H1 (cell line): ENCODE results near the gene GIPC2. TPM values are rescaled to one million over a fixed set of nuclear protein-coding genes. Genes with fewer than 3 reads are reported as not detected.

Experiments
- CTCF ChIA-PET: fragments of 300-600 bp; sonication (Branson Sonifier 250); formaldehyde crosslinking; loops from one replicate; lab custom pipeline; 2021; ENCODE audit not compliant: partially characterized antibody; lab: Charles Lee
- POLR2A ChIA-PET: fragments of 300-600 bp; sonication (Branson Sonifier 250); formaldehyde crosslinking; loops from one replicate; lab custom pipeline; 2021; ENCODE audit warnings: inconsistent platforms; ENCODE audit not compliant: partially characterized antibody; lab: Charles Lee
- DNase-seq, 2 experiments: peaks; one replicate each; pipeline versions ENCODE4 v3.0.0 to v3.0.0-alpha.2; 2010 to 2022; ENCODE audit warnings: low spot score in 2 of 2, low read depth in 1 of 2, mixed read lengths in 1 of 2
- FAIRE-seq: peaks from 2 replicates; lab custom pipeline; 2011; peaks lifted over from hg19 to GRCh38; lab: Jason Lieb, UNC
- H2AFZ ChIP-seq: 2 replicates; pipeline ENCODE4 v1.8.1; 2012; ENCODE audit warnings: low read length, inconsistent platforms
- H2AK5ac ChIP-seq: 2 replicates; pipeline ENCODE4 v1.6.1; 2013; ENCODE audit warnings: low read depth, low read length
- H2BK120ac ChIP-seq: replicated peaks from 2 replicates; pipeline ENCODE3; 2013; ENCODE audit warnings: low read depth, low read length, inconsistent platforms
- H2BK12ac ChIP-seq: 2 replicates; pipeline ENCODE4 v1.6.1; 2013; ENCODE audit warnings: low read depth, low read length
- H2BK15ac ChIP-seq: 2 replicates; pipeline ENCODE4 v1.6.1; 2013; ENCODE audit warnings: low read length
- H2BK20ac ChIP-seq: 2 replicates; pipeline ENCODE4 v1.6.1; 2013; ENCODE audit warnings: low read length
- H2BK5ac ChIP-seq: 2 replicates; pipeline ENCODE4 v1.6.1; 2013; ENCODE audit warnings: low read depth, low read length
- H3K14ac ChIP-seq: 2 replicates; pipeline ENCODE4 v1.6.1; 2013; ENCODE audit warnings: inconsistent platforms; ENCODE audit not compliant: insufficient read length
- H3K18ac ChIP-seq: 2 replicates; pipeline ENCODE4 v1.6.1; 2013; ENCODE audit warnings: low read length; ENCODE audit errors: extremely low read depth
- H3K23ac ChIP-seq: 2 replicates; pipeline ENCODE4 v1.6.1; 2013; ENCODE audit warnings: inconsistent platforms; ENCODE audit not compliant: insufficient read length
- H3K23me2 ChIP-seq: 2 replicates; pipeline ENCODE4 v1.6.1; 2013; ENCODE audit warnings: low read depth, low read length
- H3K27ac ChIP-seq: 2 replicates; pipeline ENCODE4 v1.6.1; 2011; ENCODE audit warnings: low read depth, low read length, inconsistent platforms
- H3K27me3 ChIP-seq, 4 experiments: replicated peaks in 1 of 4; 1 replicate in 1 of 4; 2 replicates in 3 of 4; pipeline versions ENCODE4 v1.6.1 to v1.8.1; 2011 to 2013; ENCODE audit warnings: low read length in 3 of 4, mild to moderate bottlenecking in 3 of 4, inconsistent platforms in 2 of 4, mixed read lengths in 2 of 4, moderate library complexity in 1 of 4; ENCODE audit not compliant: control insufficient read depth in 3 of 4, insufficient read depth in 3 of 4; ENCODE audit errors: extremely low read depth in 1 of 4
- H3K36me3 ChIP-seq, 4 experiments: 2 replicates each; pipeline versions ENCODE4 v1.6.1 to v1.8.1; 2011 to 2013; ENCODE audit warnings: mild to moderate bottlenecking in 4 of 4, low read length in 3 of 4, moderate library complexity in 2 of 4, control low read depth in 1 of 4, inconsistent platforms in 1 of 4; ENCODE audit not compliant: insufficient read depth in 4 of 4, control insufficient read depth in 2 of 4
- H3K4ac ChIP-seq: replicated peaks from 2 replicates; pipeline ENCODE3; 2013; ENCODE audit warnings: low read length, low read depth, mixed read lengths, inconsistent platforms; ENCODE audit not compliant: insufficient read length
- H3K4me1 ChIP-seq, 4 experiments: replicated peaks in 1 of 4; 1 replicate in 1 of 4; 2 replicates in 3 of 4; pipeline versions ENCODE4 v1.6.1 to v1.8.1; 2011 to 2013; ENCODE audit warnings: low read length in 3 of 4, inconsistent platforms in 2 of 4, mixed read lengths in 1 of 4; ENCODE audit not compliant: insufficient read depth in 4 of 4, control insufficient read depth in 3 of 4
- H3K4me2 ChIP-seq, 2 experiments: 2 replicates each; pipeline versions ENCODE4 v1.6.1 to v1.8.1; 2011 to 2013; ENCODE audit warnings: low read depth in 2 of 2, low read length in 2 of 2, control low read depth in 1 of 2, inconsistent platforms in 1 of 2, mild to moderate bottlenecking in 1 of 2; ENCODE audit not compliant: insufficient read depth in 1 of 2
- H3K4me3 ChIP-seq, 4 experiments: fragments of 200-600, 300-600 bp in 1 of 4; sonication (generic), shearing (Covaris generic), sonication (Bioruptor Twin) in 1 of 4; 2 replicates each; pipeline versions ENCODE4 v1.5.1 to v1.8.1; 2011 to 2016; ENCODE audit warnings: low read length in 4 of 4, low read depth in 3 of 4, control low read depth in 2 of 4, inconsistent platforms in 2 of 4, mild to moderate bottlenecking in 2 of 4, mixed read lengths in 1 of 4, moderate library complexity in 1 of 4; ENCODE audit not compliant: insufficient read depth in 2 of 4; ENCODE audit errors: extremely low read depth in 1 of 4
- H3K56ac ChIP-seq: replicated peaks from 2 replicates; pipeline ENCODE3; 2013; ENCODE audit warnings: low read depth, mild to moderate bottlenecking, mixed read lengths, low read length, inconsistent platforms; ENCODE audit not compliant: insufficient read length
- H3K79me1 ChIP-seq: 2 replicates; pipeline ENCODE4 v1.6.1; 2013; ENCODE audit warnings: low read depth, low read length, control low read depth
- H3K79me2 ChIP-seq, 2 experiments: 2 replicates each; pipeline versions ENCODE4 v1.6.1 to v1.8.1; 2012 to 2013; ENCODE audit warnings: low read length in 2 of 2, mild to moderate bottlenecking in 2 of 2, inconsistent platforms in 1 of 2; ENCODE audit not compliant: insufficient read depth in 2 of 2, control insufficient read depth in 1 of 2
- H3K9ac ChIP-seq, 4 experiments: replicated peaks in 1 of 4; 1 replicate in 1 of 4; 2 replicates in 3 of 4; pipeline versions ENCODE4 v1.6.1 to v1.8.1; 2011 to 2013; ENCODE audit warnings: low read depth in 3 of 4, low read length in 3 of 4, control low read depth in 2 of 4, mild to moderate bottlenecking in 2 of 4, moderate library complexity in 2 of 4, inconsistent platforms in 1 of 4; ENCODE audit errors: extremely low read depth in 1 of 4
- H3K9me3 ChIP-seq, 2 experiments: 2 replicates each; pipeline versions ENCODE4 v1.6.1 to v1.8.1; 2012 to 2013; ENCODE audit warnings: mild to moderate bottlenecking in 2 of 2, moderate library complexity in 2 of 2, control low read depth in 1 of 2, inconsistent platforms in 1 of 2, low read depth in 1 of 2, low read length in 1 of 2, mixed read lengths in 1 of 2; ENCODE audit not compliant: insufficient read depth in 2 of 2
- H4K20me1 ChIP-seq, 2 experiments: replicated peaks in 1 of 2; 2 replicates each; pipeline versions ENCODE3 to v1.8.1; 2011 to 2013; ENCODE audit warnings: inconsistent platforms in 2 of 2, low read length in 2 of 2, mild to moderate bottlenecking in 1 of 2; ENCODE audit not compliant: insufficient read depth in 2 of 2, control insufficient read depth in 1 of 2
- H4K5ac ChIP-seq: 2 replicates; pipeline ENCODE4 v1.6.1; 2013; ENCODE audit warnings: low read length, low read depth, mixed read lengths, inconsistent platforms; ENCODE audit not compliant: insufficient read length
- H4K8ac ChIP-seq: 2 replicates; pipeline ENCODE4 v1.8.0; 2013; ENCODE audit warnings: mild to moderate bottlenecking, moderate library complexity, low read length, inconsistent platforms; ENCODE audit not compliant: insufficient read depth; ENCODE audit errors: extremely low read depth
- H4K91ac ChIP-seq: replicated peaks from 2 replicates; pipeline ENCODE3; 2013; ENCODE audit warnings: low read length, mixed read lengths, inconsistent platforms; ENCODE audit not compliant: insufficient read length
- ASH2L ChIP-seq: fragments of 200-600, 300-600 bp; sonication (generic); IDR thresholded peaks from one replicate; pipeline ENCODE4 v1.7.1; 2017; ENCODE audit warnings: low read length
- BACH1 ChIP-seq: IDR thresholded peaks from 2 replicates; pipeline ENCODE4 v1.6.1; 2012; ENCODE audit warnings: low read length, improper control_type of control experiment
- CREB1 ChIP-seq: IDR thresholded peaks from 2 replicates; pipeline ENCODE4 v1.6.1; 2012; ENCODE audit warnings: inconsistent platforms
- EP300 ChIP-seq, 2 experiments: IDR thresholded peaks; 1 replicate in 1 of 2; 2 replicates in 1 of 2; pipeline ENCODE4 v1.6.1; 2011 to 2012; ENCODE audit warnings: low read depth in 2 of 2, low read length in 2 of 2, mild to moderate bottlenecking in 2 of 2, borderline replicate concordance in 1 of 2, inconsistent platforms in 1 of 2, moderate library complexity in 1 of 2
- EZH2 ChIP-seq: fragments of 200-600 bp; sonication (generic); IDR thresholded peaks from 2 replicates; pipeline ENCODE4 v1.7.1; 2012; ENCODE audit warnings: low read depth, mild to moderate bottlenecking, moderate library complexity, low read length, inconsistent platforms; ENCODE audit not compliant: severe bottlenecking
- FOSL1 ChIP-seq: IDR thresholded peaks from 2 replicates; pipeline ENCODE4 v1.6.1; 2011; ENCODE audit warnings: mild to moderate bottlenecking, low read depth, low read length, moderate library complexity; ENCODE audit not compliant: insufficient read depth
- GTF2F1 ChIP-seq: IDR thresholded peaks from 2 replicates; pipeline ENCODE4 v1.6.1; 2012; ENCODE audit warnings: low read depth, low read length, improper control_type of control experiment, borderline replicate concordance
- HDAC6 ChIP-seq: IDR thresholded peaks from one replicate; pipeline ENCODE4 v1.7.1; 2012; ENCODE audit warnings: low read depth, mild to moderate bottlenecking, inconsistent platforms, low read length, moderate library complexity
- JUND ChIP-seq: IDR thresholded peaks from 2 replicates; pipeline ENCODE4 v1.6.1; 2011; ENCODE audit warnings: mild to moderate bottlenecking, improper control_type of control experiment, low read length
- KDM4A ChIP-seq: IDR thresholded peaks from one replicate; pipeline ENCODE4 v1.7.1; 2012; ENCODE audit warnings: low read depth, mild to moderate bottlenecking, moderate library complexity, low read length, inconsistent platforms; ENCODE audit not compliant: severe bottlenecking
- NANOG ChIP-seq: IDR thresholded peaks from 2 replicates; pipeline ENCODE4 v1.6.1; 2011; ENCODE audit warnings: low read length, low read depth, mild to moderate bottlenecking, inconsistent platforms; ENCODE audit not compliant: insufficient read depth, poor library complexity, severe bottlenecking
- POU5F1 ChIP-seq: IDR thresholded peaks from 2 replicates; pipeline ENCODE4 v1.6.1; 2011; ENCODE audit warnings: low read depth, mild to moderate bottlenecking, low read length, moderate library complexity
- TBP ChIP-seq: IDR thresholded peaks from 2 replicates; pipeline ENCODE4 v1.6.1; 2011; ENCODE audit warnings: low read depth, low read length, improper control_type of control experiment
- WGBS, 2 experiments: shearing (Covaris generic) in 1 of 2; methylation state at CpG; one replicate each; pipeline versions ENCODE4 v1.1.6 to v1.1.7; 2013 to 2015; ENCODE audit warnings: low lambda C conversion rate in 2 of 2, mixed read lengths in 2 of 2, inconsistent platforms in 1 of 2, low coverage in 1 of 2, missing lambda C conversion rate in 1 of 2; ENCODE audit not compliant: insufficient replicate concordance in 2 of 2, insufficient coverage in 1 of 2, insufficient read length in 1 of 2; ENCODE audit errors: extremely low coverage in 1 of 2, missing lambda C conversion rate in 1 of 2; 5-methylcytosine and 5-hydroxymethylcytosine counted together
- polyA plus RNA-seq, 7 experiments: library from polyadenylated mRNA; depleted of rRNA in 3 of 7; stranded (reverse) in 5 of 7; unstranded in 2 of 7; fragments of >200 nt in 5 of 7; fragments of 200-250 nt in 2 of 7; gene quantifications; 1 replicate in 5 of 7; 2 replicates in 1 of 7; 4 replicates in 1 of 7; pipeline versions ENCODE4 v1.2.1 to v1.2.3, GENCODE V29; 2011 to 2013; ENCODE audit warnings: missing spikeins in 2 of 7, mixed read lengths in 2 of 7
- total RNA-seq: library from RNA; stranded (reverse); fragmentation: NEBNext Ultra II Directional; extraction: Animal tissue kit (Norgen Biotek cat#: 25700); gene quantifications from 2 replicates; pipeline ENCODE4 v1.2.1, GENCODE V29; 2021
- TF ChIP-seq, protein P1 (sequence below): IDR thresholded peaks from 2 replicates; pipeline ENCODE4 v1.6.1; 2012; ENCODE audit warnings: inconsistent platforms

The GIPC2 gene
- total and polyA plus RNA-seq, 2 of the 8 experiments (the other 6 are each of a cell fraction or from before 2014, with no cell fraction given) = 0.29 to 0.69 TPM

DNA sequence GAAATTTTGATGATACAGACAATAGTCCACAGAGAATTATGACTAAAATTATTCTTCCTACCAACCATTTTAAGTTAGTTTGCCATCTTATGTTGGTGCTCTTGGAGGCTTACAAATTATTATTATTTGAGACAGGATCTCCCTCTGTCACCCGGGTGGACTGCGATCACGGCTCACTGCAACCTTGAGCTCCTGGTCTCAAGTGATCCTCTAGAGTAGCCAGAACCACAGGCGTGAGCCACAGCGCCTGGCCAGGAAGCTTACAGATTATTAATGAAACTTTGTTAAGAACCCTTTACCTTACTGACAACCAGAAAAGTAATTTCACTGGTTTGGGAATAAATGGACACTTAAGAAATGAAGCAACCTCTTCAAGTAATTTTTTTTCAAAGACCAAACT, 49.0 kb upstream of the GIPC2 start:
- H2BK20ac ChIP-seq = no peak overlapping the region
- no peak overlapping the region for H4K8ac ChIP-seq
- H2BK12ac ChIP-seq = no peak overlapping the region
- CTCF ChIA-PET = interaction anchor here (1.1 to 4.1 kb wide), 3 partner anchors 15 to 118 kb away, joined by 3 to 18 read pairs (median 3); no protein-coding TSS in a partner anchor
- peaks cover 0 to 2% of the 10 kb centered on the region in 2 experiments for H4K20me1 ChIP-seq
- no peak overlapping the region for H3K4ac ChIP-seq
- H2BK120ac ChIP-seq = no peak overlapping the region
- H3K23ac ChIP-seq = no peak overlapping the region
- H2BK5ac ChIP-seq = no peak overlapping the region
- no peaks in the 10 kb centered on the region for H3K4me1 ChIP-seq
- H2AK5ac ChIP-seq = no peak overlapping the region
- H3K14ac ChIP-seq = no peak overlapping the region
- POLR2A ChIA-PET = interaction anchor here (2.8 to 6.5 kb wide), 4 partner anchors 8 to 24 kb away, joined by 11 to 46 read pairs (median 42); partner anchors contain the start of genes DNAJB4 and FUBP1
- no peak overlapping the region for H2BK15ac ChIP-seq
- H3K27me3 ChIP-seq = no peaks in the 10 kb centered on the region
- FAIRE-seq (no peak), DNase-seq (no peak)
- no peak overlapping the region for H4K91ac ChIP-seq
- H3K9ac ChIP-seq = no peak overlapping the region
- H2AFZ ChIP-seq = no peak overlapping the region
- H4K5ac ChIP-seq = no peak overlapping the region
- peaks cover 0 to 15% (median 6%) of the 10 kb centered on the region in 4 experiments; a peak in 5 of 8 replicates for H3K36me3 ChIP-seq
- no peak overlapping the region for H3K27ac ChIP-seq
- 93% methylated on average over 5 of the region's 5 CpGs; no CpG with 5 or more reads in 1 of the 2 experiments for WGBS, 2 experiments
- H3K18ac ChIP-seq = no peak overlapping the region
- H3K56ac ChIP-seq = no peak overlapping the region
- peaks cover 0 to 24% of the 10 kb centered on the region in 2 experiments; a peak in 2 of 4 replicates for H3K79me2 ChIP-seq
- no peaks in the 10 kb centered on the region for H3K23me2 ChIP-seq
- no peak overlapping the region for H3K4me2 ChIP-seq
- H3K4me3 ChIP-seq = no peak overlapping the region
- no peaks in the 10 kb centered on the region for H3K79me1 ChIP-seq
- H3K9me3 ChIP-seq = no peaks in the 10 kb centered on the region
- TF ChIP-seq EZH2 = no peak
- TF ChIP-seq ASH2L = no peak
- TF ChIP-seq BACH1 = no peak
- TF ChIP-seq GTF2F1 = no peak
- TF ChIP-seq CREB1 = no peak
- TF ChIP-seq, protein P1, sequence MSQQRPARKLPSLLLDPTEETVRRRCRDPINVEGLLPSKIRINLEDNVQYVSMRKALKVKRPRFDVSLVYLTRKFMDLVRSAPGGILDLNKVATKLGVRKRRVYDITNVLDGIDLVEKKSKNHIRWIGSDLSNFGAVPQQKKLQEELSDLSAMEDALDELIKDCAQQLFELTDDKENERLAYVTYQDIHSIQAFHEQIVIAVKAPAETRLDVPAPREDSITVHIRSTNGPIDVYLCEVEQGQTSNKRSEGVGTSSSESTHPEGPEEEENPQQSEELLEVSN = no peak
- TF ChIP-seq KDM4A = no peak
- TF ChIP-seq NANOG = no peak
- no peak for TF ChIP-seq POU5F1
- TF ChIP-seq JUND = no peak
- TF ChIP-seq EP300 (IDR thresholded peaks at IDR 0.05; ENCODE audit: borderline replicate concordance in 1 of 2, low read depth in 2 of 2, low read length in 2 of 2) = no peak
- TF ChIP-seq HDAC6 = no peak
- no peak for TF ChIP-seq FOSL1
- no peak for TF ChIP-seq TBP
